ENCODE measurements around the gene NME1. TPM values are rescaled to one million over a fixed set of nuclear protein-coding genes. Genes with fewer than 3 reads are reported as not detected.

Gene NME1
- total RNA-seq, 1 experiment from 2014 or later: 220 TPM

GRCh38 chr17:51184124-51184523, 30.8 kb downstream of the NME1 start:
- Histone ChIP-seq H3K23me2 (ENCODE audit: insufficient read length, low read depth, low read length, poor library complexity, severe bottlenecking) (no peaks in the 10 kb centered on the region), H3K23ac (ENCODE audit: insufficient read length, low read depth, low read length) (no peak overlapping the region), H3K9me3 (ENCODE audit: control insufficient read depth, low read depth, low read length) (no peaks in the 10 kb centered on the region), H3K79me1 (ENCODE audit: insufficient read depth, low read depth, low read length, poor library complexity, severe bottlenecking) (no peaks in the 10 kb centered on the region), H3K9ac (ENCODE audit: extremely low read depth, insufficient read length, low read length) (no peak overlapping the region), H4K20me1 (ENCODE audit: control insufficient read depth, insufficient read depth, insufficient read length) (no peaks in the 10 kb centered on the region), H3T11ph (ENCODE audit: low read length) (no peak overlapping the region), H3K14ac (ENCODE audit: insufficient read depth, low read length) (no peak overlapping the region), H3K4me1 (ENCODE audit: insufficient read depth, low read length) (no peaks in the 10 kb centered on the region), H3K18ac (ENCODE audit: insufficient read length, low read depth, low read length) (no peak overlapping the region), H4K91ac (ENCODE audit: insufficient read length, low read depth, low read length) (no peak overlapping the region), H3K27ac (ENCODE audit: insufficient read length, low read depth, low read length) (no peak overlapping the region), H2AFZ (ENCODE audit: low read length) (no peak overlapping the region), H2AK5ac (ENCODE audit: insufficient read length, low read length) (no peak overlapping the region), H4K5ac (ENCODE audit: insufficient read length, low read depth, low read length) (no peak overlapping the region), H2BK5ac (ENCODE audit: insufficient read length, low read length) (no peak overlapping the region), H2BK15ac (ENCODE audit: low read depth, low read length) (no peak overlapping the region), H2BK20ac (ENCODE audit: low read depth, low read length, poor library complexity, severe bottlenecking) (no peak overlapping the region), H2BK12ac (ENCODE audit: insufficient read length, low read depth, low read length) (no peak overlapping the region), H3K4ac (ENCODE audit: low read depth, low read length) (no peak overlapping the region), H3K27me3 (ENCODE audit: insufficient read depth, low read length) (no peaks in the 10 kb centered on the region), H4K8ac (replicated peaks; ENCODE audit: insufficient read length, low read depth, low read length) (no peak overlapping the region), H2BK120ac (ENCODE audit: low read depth, low read length, poor library complexity, severe bottlenecking) (no peak overlapping the region), H3K79me2 (ENCODE audit: insufficient read depth, low read length) (no peaks in the 10 kb centered on the region), H3K4me2 (ENCODE audit: insufficient read depth, insufficient read length, low read length) (no peak overlapping the region), H3K56ac (ENCODE audit: insufficient read length, low read depth, low read length) (no peak overlapping the region)
- no peak for TF ChIP-seq CTCF (conservative IDR thresholded peaks at IDR 0.05)
- Mint-ChIP-seq H3K9me3 (no peaks in the 10 kb centered on the region), H3K4me1 (no peaks in the 10 kb centered on the region), H3K27me3 (ENCODE audit: low read depth) (no peaks in the 10 kb centered on the region), H3K27ac (peak overlapping the region in 1 of 3 experiments; percentile 11; a peak in 1 of 7 replicates), H3K4me3 (no peak overlapping the region), H3K36me3 (ENCODE audit: insufficient read depth in 1 of 3, low read depth in 3 of 3) (peaks cover 18 to 80% (median 63%) of the 10 kb centered on the region in 3 experiments; a peak in 6 of 7 replicates)
- no peak for DNase-seq
- WGBS (ENCODE audit: extremely low coverage, insufficient read length, low lambda C conversion rate): no CpG with 5 or more reads among the region's 1 CpG

Measured in H9 (cell line).